ENCODE data around the gene GGA3.
"Not testable (repeated sequence)": the region's sequence is repeated elsewhere in the genome, so short reads cannot be mapped to it uniquely, and the experiment has no call there.

GGA3 gene

GRCh38 chr17:75219815-75220214 is 41.6 kb downstream of the GGA3 start:
- no peak for DNase-seq

GRCh38 chr17:75218131-75218530 is 43.3 kb downstream of the GGA3 start:
- no peak for DNase-seq

GRCh38 chr17:75209061-75209460 is 52.3 kb downstream of the GGA3 start:
- DNase-seq, result no peak

GRCh38 chr17:75208161-75208560 is 53.2 kb downstream of the GGA3 start:
- DNase-seq, result no peak

GRCh38 chr17:75207760-75208159 is 53.6 kb downstream of the GGA3 start:
- no peak for DNase-seq

GRCh38 chr17:75207050-75207407 is 54.4 kb downstream of the GGA3 start:
- DNase-seq, result not testable (repeated sequence)

- DNase-seq, result no peak
Observed at GRCh38 chr17:75205793-75206163, 55.6 kb downstream of the GGA3 start.

GRCh38 chr17:75205037-75205792 is 56.2 kb downstream of the GGA3 start, which contains the start of gene NUP85:
NUP85 (plus strand) TSS chr17:75205679; CDS start chr17:75205762, 83 bp downstream.
- DNase-seq, result peak; percentile 77 to 99 (median 92)

- DNase-seq, result no peak
Observed at GRCh38 chr17:75199886-75200618, 61.4 kb downstream of the GGA3 start.

- DNase-seq, result no peak
Observed at GRCh38 chr17:75194879-75195278, 66.5 kb downstream of the GGA3 start.

GRCh38 chr17:75191584-75191983 is 69.8 kb downstream of the GGA3 start:
- DNase-seq, result no peak

- no peak for DNase-seq
Observed at GRCh38 chr17:75188614-75189013, 72.8 kb downstream of the GGA3 start.

All from hypothalamus (tissue), 51 donors.